Erythroblast (primary cell): Measurements from ENCODE around the gene ERCC3.

ENCODE experiments used
- GATA1 ChIP-seq: IDR thresholded peaks from 2 replicates; pipeline ENCODE4 v1.6.1; 2011; ENCODE audit warnings: low read depth, mild to moderate bottlenecking, control low read depth, low read length, moderate library complexity
- POLR2A ChIP-seq: IDR thresholded peaks from 2 replicates; pipeline ENCODE4 v1.6.1; 2011; ENCODE audit warnings: mild to moderate bottlenecking, low read length

- TF ChIP-seq POLR2A (no peak), GATA1 (no peak)
Measured at GRCh38 chr2:127326289-127326945, 32.5 kb upstream of the ERCC3 start.
